A204.1 (cell line): ENCODE results near the gene ODC1.

ENCODE experiments used
- FAIRE-seq: peaks from 2 replicates; lab custom pipeline; 2012; peaks lifted over from hg19 to GRCh38; lab: Jason Lieb, UNC

Gene ODC1

GRCh38 chr2:10414591-10414990 is 33.5 kb downstream of the ODC1 start:
- FAIRE-seq: no peak

- no peak for FAIRE-seq
Observed at GRCh38 chr2:10413991-10414451, 34.1 kb downstream of the ODC1 start.

GRCh38 chr2:10413503-10413902 is 34.6 kb downstream of the ODC1 start:
- no peak for FAIRE-seq

- FAIRE-seq: no peak
Observed at GRCh38 chr2:10412380-10412779, 35.7 kb downstream of the ODC1 start.

DNA sequence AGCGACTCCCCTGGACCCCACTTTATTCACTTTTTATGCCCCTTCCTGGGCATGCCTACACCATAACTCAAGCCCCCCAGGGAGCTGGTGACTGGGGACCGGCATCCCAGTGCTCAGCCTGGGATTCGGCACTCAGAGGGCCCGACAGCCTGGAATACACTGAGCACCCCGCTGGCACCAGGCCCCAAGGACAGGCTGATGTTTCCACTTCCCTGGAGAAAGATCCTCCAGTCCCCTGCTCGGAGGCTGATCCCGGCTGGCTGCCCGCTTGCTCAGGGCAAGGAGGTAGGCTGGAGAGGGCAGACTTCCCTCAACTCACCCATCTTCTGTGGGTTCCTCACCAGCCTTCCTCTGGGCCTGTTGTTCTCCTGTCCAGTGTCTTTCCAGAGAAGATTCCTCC is 36.6 kb downstream of the ODC1 start:
- FAIRE-seq: no peak

DNA sequence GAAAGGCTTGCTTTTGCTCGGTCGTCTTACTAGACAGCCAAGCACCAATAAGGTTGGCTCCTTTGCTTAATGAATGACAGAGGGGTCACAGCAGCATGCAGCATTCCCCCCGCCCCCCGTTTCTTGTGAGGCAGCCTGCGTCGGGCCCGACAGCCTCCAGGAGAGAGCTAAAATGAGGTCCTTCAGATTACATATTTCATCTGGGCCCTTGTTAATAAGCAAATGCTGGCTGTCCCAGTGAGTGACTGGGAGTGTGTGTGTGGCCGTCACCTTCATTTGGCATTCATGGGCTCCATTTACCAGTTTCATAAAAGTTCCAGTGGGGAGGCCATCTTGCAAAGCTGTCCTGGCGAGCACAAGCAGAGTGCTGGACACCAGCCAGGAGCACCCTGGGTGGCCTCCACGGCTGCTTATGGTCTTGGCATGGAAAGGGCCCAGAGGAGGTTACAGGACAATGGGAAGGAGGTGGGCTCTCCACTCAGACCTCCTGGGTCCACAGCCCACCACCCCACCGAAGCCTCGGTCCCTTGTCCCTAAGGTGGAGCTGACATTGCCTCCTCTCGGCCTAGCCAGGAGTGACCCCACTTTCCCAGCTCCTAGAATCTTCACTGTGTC is 37.2 kb downstream of the ODC1 start:
- FAIRE-seq: no peak

- no peak for FAIRE-seq
Observed at GRCh38 chr2:10410001-10410822, 37.9 kb downstream of the ODC1 start.

DNA sequence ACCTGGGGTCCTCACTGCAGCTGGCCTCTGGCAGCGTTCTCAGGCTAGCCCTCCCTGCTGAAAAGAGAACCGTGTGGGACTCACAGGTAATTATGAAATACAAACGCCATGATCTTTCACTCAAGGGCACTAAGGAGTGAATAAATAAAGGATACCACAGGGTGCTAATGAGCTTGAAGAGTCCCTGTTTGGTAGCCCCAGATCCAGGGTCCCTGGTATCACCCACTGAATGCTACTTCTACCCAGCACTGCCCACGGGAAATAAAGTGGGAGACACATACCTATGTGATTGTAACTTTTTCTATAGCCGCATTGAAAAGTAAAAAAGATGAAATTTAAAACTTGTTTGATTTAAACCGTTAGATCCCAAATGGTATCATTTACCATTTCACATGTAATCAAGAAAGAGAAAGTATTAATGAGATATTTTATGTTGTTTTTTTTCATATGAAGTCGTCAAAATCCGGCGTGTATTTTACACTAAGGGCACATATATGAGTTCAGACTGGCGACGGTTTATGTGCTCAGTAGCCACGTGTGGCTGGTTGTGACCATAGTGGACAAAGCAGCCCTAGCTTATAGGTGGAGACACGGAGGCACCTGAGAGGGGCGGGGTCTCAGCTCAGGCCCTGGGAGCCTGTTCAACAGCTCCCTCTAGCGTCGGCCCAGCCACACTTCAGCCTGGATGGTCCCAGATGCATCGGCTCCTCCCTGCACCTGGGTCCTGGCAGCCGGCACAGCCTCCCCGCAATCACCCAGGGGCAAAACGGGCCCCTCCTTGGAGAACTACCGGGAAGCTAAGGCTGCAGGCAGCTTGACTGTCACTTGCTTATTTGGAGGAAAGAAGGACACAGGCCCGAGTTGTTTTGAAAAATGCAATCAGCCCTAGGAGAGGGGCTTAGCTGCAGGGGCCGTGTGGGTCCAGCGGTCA is 39.2 kb downstream of the ODC1 start:
- no peak for FAIRE-seq

DNA sequence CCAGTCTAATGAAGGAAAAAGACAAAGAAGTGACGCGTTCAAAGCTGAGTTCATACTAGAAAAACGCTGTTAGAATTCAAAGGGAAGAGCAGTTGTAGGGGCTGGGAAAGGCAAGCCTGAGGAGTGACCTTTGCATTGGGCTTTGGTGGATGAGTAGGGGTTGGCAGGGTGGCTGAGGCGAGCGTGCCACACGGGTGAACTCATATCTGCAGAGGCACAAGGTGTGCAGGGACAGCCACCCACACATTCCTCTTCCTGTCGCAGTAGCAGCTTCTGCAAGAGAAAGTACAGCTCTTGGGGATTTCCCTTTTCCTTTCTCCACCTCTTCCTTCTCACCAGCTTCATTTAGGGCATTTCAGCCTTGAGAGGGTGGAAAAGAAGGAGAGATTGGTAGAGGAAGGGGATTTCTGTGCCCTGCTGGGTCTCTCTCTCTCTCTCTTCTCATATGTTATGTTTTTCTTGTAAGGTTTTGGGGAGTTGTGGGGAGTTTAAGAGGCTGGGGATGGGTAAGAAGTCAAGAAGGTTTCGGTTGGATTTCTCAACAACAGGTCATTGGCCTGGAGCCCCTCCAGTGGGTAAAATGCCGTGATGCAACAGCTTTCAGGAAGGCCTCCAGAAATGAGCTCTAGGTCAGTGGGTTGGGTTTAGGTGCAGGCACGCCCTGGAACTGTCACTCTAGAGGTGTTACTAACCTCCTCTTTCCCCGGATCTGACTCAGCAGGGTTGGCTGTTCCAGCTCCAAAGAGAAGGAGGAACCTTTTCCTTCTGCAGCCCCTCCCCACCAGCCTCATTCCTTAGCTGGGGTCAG is 40.1 kb downstream of the ODC1 start:
- FAIRE-seq: no peak

GRCh38 chr2:10407432-10407831 is 40.7 kb downstream of the ODC1 start:
- FAIRE-seq: no peak

DNA sequence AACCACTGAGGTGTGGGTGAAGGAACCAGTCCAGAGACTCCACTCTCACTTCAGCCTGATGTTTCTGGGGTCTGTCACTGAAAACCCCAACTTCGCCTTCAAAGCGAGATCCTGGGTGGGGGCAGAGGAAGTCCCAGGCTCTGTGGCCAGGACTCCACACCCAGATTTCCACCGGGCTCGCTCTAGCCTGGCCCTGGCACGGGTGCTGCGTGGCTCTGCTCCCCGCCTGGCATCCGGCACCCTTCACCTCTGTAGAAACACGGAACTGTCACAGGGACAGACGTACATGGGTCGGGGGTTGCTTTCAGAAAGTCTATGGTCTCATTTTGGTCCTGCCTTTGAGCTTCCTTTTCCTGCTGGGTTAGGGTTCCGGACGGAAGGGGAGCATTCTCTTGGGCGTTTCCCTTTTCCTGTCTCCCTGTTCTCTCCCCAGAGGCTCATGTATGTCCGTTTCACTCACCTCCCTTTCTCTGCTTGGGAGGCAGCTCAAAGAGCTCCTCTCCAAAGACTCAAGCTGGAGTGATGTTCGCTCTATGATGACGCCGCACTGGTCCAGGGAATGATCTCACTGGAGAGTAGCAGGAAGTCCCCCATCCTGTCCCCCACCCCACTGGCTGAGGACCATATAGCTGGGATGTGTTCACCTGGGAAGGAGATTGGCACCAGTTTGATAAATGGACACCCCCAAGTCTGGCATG is 41.5 kb downstream of the ODC1 start:
- FAIRE-seq: no peak

GRCh38 chr2:10406016-10406415 is 42.1 kb downstream of the ODC1 start:
- FAIRE-seq: no peak

DNA sequence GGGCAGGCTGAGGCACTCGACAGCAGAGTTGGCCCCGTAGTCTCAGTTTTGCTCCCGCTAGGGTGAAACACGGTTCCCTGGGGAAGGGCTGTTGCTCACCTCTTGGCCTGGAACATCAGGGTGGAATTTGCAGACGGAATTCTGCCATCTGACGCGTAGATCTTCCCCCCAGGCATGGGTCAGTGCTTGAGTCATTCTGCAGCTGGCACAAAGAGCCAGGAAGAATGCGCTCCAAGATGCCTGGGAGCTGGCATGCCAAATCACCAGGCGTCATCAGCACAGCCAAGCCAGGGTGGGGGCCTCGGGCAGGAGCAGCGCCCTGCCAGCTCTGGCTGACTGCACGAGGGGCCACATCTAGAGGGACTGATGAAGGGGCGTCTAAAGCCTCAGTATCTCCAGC is 42.7 kb downstream of the ODC1 start:
- no peak for FAIRE-seq

- FAIRE-seq: no peak
Observed at GRCh38 chr2:10404324-10405143, 43.6 kb downstream of the ODC1 start.

DNA sequence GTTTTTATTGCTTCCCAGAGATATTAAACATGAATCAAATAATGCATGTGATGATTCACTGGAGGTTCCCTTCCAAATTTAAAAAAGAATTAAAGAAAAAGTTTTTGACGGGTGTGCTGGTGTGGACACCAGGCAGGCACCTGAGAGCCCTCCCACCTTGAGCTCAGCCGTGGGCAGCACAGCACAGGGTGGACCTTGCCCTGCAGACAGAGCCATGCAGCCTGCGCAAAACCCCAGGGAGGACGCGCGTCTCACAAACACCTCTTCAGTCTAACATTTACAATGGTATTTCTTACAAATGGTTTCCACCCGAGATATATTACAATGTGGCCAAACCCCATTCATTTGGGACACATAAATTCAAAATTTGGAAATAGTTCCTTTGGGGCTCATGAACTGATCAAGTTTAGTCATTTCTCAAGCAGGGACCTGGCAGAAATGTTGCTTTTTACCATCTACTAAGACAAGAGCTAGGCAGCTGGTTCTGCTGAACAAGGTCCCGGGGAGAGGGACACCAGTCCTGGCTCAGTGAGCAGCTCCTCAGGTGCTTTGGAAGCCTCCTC is 45.4 kb downstream of the ODC1 start:
- no peak for FAIRE-seq

DNA sequence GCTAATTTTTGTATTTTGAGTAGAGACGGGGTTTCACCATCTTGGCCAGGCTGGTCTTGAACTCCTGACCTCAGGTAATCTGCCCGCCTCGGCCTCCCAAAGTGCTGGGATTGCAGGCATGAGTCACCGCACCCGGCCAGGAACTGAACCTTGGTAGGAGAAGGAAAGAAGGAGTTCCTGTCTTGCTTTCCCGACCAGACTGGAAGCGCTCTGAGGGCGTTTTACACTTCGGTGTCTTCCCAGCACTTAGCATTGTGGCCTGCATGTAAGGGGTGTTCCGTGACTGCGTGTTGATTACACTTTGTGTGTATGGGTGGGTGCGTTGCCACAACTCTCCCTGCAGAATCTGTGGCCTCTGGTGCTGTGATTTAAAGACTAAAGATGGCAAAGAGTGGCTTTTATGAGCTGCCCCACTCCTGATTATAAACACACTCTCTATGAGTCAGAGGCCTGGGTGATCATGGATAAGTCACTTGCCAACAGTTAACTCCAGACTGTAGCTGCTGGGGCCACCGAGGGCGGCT is 46.0 kb downstream of the ODC1 start:
- no peak for FAIRE-seq

DNA sequence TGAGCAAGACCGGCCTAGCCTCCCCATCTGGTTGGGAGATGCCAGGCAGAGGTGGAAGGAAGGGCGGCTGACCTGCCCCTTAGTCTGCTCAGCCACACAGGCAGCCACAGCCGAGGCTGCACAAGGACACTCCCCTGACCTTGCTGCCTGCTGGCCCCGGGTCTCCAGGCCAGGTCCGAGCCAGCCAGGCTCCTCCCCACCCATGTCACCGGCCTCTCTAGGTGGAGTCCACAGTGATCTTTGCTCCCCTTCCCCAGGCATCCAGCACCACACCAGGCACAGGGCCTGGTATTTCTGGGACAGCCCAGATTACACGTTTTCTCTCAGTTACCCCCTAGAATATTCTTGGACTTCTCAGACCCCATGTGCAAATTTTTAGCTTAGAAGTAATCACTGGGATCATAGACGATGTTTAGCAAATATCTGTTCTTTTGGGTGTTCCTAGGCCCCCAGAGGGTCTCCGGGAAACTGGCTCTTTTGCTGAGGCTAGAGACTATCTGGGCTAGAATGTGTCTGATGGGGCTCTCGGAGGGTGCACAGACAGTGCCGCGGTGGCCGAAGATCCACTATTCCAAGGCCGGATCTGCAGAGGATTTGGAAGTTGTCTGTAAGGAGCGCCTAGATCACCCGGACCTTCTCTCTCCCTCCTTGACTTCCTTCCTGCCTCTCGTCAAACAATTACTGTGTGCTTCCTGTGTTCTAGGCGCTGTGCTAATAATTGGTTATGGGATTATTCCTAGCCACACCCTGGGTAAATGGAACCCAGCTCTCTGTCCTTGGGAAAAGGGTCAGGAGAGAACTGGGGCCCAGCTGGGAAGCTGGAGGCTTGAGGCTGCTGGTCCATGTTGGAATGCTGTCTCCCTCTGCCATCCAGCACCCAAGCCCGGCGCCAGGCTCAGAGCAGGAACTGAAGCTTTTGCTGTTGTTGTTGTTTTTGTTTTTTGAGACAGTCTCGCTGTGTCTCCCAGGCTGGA is 46.9 kb downstream of the ODC1 start:
- no peak for FAIRE-seq

DNA sequence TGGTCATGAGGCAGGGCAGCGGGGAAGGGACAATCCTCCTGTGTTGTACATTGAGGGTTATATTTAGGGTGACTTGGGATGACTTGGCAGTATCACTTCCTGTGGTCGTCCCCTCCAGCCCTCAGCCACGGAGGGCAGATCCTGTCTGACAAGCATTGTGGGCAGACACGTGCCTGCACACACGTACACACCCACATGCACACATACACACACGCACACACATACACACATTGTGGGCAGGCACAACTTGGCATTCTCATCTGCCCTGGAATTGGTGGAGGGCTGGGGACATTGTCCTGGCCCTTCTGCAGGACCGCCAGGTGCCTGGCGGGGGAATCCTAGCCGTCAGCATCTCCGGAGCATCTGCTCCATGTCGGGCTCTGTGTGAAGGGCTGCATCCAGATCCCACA is 47.6 kb downstream of the ODC1 start:
- no peak for FAIRE-seq

DNA sequence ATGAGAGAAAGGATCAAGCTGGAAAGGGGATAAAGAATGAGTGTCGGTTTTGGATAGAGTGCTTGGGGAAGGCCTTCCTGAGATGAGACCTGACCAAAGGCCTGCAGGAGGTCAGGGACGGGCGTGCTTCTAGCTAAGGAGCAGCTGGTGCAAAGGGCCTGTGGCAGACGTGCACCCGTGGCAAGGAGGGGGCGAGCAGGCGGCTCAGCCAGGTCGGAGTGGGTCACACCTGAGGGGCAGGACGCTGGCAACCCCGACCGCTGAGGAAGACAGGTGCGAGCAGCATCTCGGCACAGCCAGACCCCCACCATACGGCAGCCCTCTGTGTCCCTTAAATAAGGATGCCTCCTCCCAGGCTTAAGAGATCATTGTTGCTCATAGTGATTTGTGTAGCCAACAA is 48.1 kb downstream of the ODC1 start:
- FAIRE-seq: no peak
